PC-9 (cell line): ENCODE data around the gene NEDD4. TPM values are rescaled to one million over a fixed set of nuclear protein-coding genes. Genes with fewer than 3 reads are reported as not detected.

Experiments used
- BruUV-seq: library from RNA; stranded (reverse); fragments of 400-500 nt; replicated peaks from 2 replicates; lab custom pipeline; 2021; lab: Mats Ljungman, UMichigan
- CTCF ChIA-PET: fragments of 300-600 bp; sonication (Branson Sonifier 250); formaldehyde crosslinking; loops from one replicate; lab custom pipeline; 2022; ENCODE audit warnings: antibody characterized with exemption; lab: Charles Lee
- POLR2A ChIA-PET: fragments of 300-600 bp; sonication (Branson Sonifier 250); formaldehyde crosslinking; loops from one replicate; lab custom pipeline; 2022; ENCODE audit warnings: antibody characterized with exemption; ENCODE audit not compliant: unreplicated experiment; lab: Charles Lee
- DNase-seq, 2 experiments: peaks; one replicate each; pipeline versions ENCODE4 v3.0.0 to v3.0.0-alpha.2; 2015 to 2022; ENCODE audit warnings: mixed read lengths in 1 of 2
- H2AFZ ChIP-seq: fragments of 200-600 bp; sonication (generic); 2 replicates; pipeline ENCODE4 v1.8.1; 2017; ENCODE audit warnings: antibody characterized with exemption
- H3F3A ChIP-seq: fragments of 200-600 bp; sonication (generic); 2 replicates; pipeline ENCODE4 v1.8.1; 2017; ENCODE audit warnings: antibody characterized with exemption, mild to moderate bottlenecking, low read depth; ENCODE audit not compliant: insufficient read depth
- H3K27ac ChIP-seq: fragments of 200-600 bp; sonication (generic); 2 replicates; pipeline ENCODE4 v1.6.1; 2016; ENCODE audit warnings: mixed run types
- H3K27me3 ChIP-seq: fragments of 200-600 bp; sonication (generic); 2 replicates; pipeline ENCODE4 v1.6.1; 2016; ENCODE audit warnings: low read depth, mixed run types; ENCODE audit not compliant: insufficient read depth
- H3K36me3 ChIP-seq: fragments of 200-600 bp; sonication (generic); 2 replicates; pipeline ENCODE4 v1.6.1; 2016; ENCODE audit warnings: low read depth, mixed run types
- H3K4me1 ChIP-seq: fragments of 200-600 bp; sonication (generic); replicated peaks from 2 replicates; pipeline ENCODE4 v1.6.1; 2016; ENCODE audit warnings: mixed run types; ENCODE audit not compliant: insufficient read depth
- H3K4me2 ChIP-seq: fragments of 200-600 bp; sonication (generic); 2 replicates; pipeline ENCODE4 v1.6.1; 2017; ENCODE audit warnings: mixed run types
- H3K4me3 ChIP-seq: fragments of 200-600 bp; sonication (generic); 2 replicates; pipeline ENCODE4 v1.6.1; 2016; ENCODE audit warnings: mixed run types
- H3K79me2 ChIP-seq: fragments of 200-600 bp; sonication (generic); 2 replicates; pipeline ENCODE4 v1.6.1; 2017; ENCODE audit warnings: low read depth, mixed run types
- H3K9me2 ChIP-seq: fragments of 200-600 bp; sonication (generic); 2 replicates; pipeline ENCODE4 v1.8.1; 2017; ENCODE audit warnings: mild to moderate bottlenecking; ENCODE audit not compliant: insufficient read depth
- H3K9me3 ChIP-seq: fragments of 200-600 bp; sonication (generic); 2 replicates; pipeline ENCODE4 v1.8.1; 2016; ENCODE audit warnings: low read depth; ENCODE audit not compliant: insufficient read depth
- H4K20me1 ChIP-seq: fragments of 200-600 bp; sonication (generic); 2 replicates; pipeline ENCODE4 v1.8.1; 2017; ENCODE audit not compliant: insufficient read depth
- CTCF ChIP-seq: fragments of 200-600 bp; sonication (generic); conservative IDR thresholded peaks from 2 replicates; pipeline ENCODE4 v1.6.1; 2017; ENCODE audit warnings: mixed run types, antibody characterized with exemption, mild to moderate bottlenecking, moderate library complexity
- EZH2 ChIP-seq: fragments of 200-600 bp; sonication (generic); IDR thresholded peaks from 2 replicates; pipeline ENCODE4 v1.8.0; 2017; ENCODE audit warnings: antibody characterized with exemption, low read depth
- intact Hi-C: fragments of 100-400 bp; cut with micrococcal nuclease; formaldehyde crosslinking; loops from one replicate; pipeline ENCODE4 v1.10.0; 2022; ENCODE audit not compliant: unreplicated experiment
- total RNA-seq: library from RNA; stranded (reverse); gene quantifications from 2 replicates; pipeline ENCODE4 v1.2.3, GENCODE V29; 2021

NEDD4 gene
- total RNA-seq, 1 experiment from 2014 or later: 24.5 TPM

DNA sequence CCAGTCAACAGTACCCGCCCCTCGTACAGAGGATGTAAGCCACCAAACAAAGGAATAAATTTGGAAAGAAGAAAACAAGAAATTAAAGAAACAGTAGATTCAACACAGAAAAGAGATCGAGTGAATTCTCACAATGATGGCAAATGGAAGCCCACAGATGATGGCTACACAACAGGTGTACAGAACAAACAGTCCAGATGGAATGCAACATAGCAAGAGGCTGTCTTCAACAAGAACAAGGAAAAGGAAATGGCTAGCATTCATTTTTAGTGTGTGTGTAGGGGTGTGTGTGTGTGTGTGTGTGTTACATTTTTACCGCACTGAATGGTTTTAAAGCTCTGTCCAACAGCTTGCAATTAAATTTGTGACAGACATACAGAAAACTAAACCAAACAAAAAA is 12.9 kb downstream of the NEDD4 start:
- H4K20me1 ChIP-seq: no peaks in the 10 kb centered on the region
- H3K79me2 ChIP-seq: no peaks in the 10 kb centered on the region
- no peak overlapping the region for H3K27ac ChIP-seq
- CTCF ChIA-PET: no interaction called here
- no peaks in the 10 kb centered on the region for H3K36me3 ChIP-seq
- no peak overlapping the region for H3K4me2 ChIP-seq
- intact Hi-C loops: no loop called here
- POLR2A ChIA-PET: no interaction called here
- no peaks in the 10 kb centered on the region for H3K9me3 ChIP-seq
- TF ChIP-seq CTCF: no peak
- TF ChIP-seq EZH2: no peak
- no peak for DNase-seq
- H3F3A ChIP-seq: no peaks in the 10 kb centered on the region
- H3K27me3 ChIP-seq: no peaks in the 10 kb centered on the region
- BruUV-seq: no TSS peak
- H3K4me3 ChIP-seq: no peak overlapping the region
- no peak overlapping the region for H2AFZ ChIP-seq
- H3K9me2 ChIP-seq: no peaks in the 10 kb centered on the region
- H3K4me1 ChIP-seq: no peaks in the 10 kb centered on the region

DNA sequence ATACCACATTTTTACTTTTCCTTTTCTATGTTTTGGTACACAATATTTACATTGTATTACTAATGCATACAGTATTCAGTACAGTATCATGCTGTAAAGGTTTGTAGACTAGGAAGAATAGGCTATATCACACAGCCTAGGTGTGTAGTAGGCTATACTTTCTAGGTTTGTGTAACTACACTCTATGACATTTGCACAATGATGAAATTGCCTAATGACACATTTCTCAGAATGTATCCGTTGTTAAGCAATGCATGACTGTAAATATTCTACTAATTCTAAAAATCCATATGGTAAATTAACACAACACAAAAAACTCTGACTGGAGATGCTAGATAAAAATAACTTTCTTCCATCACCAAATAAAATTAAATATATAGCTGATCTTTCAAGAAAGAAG is 16.2 kb downstream of the NEDD4 start:
- no peak for DNase-seq
- H3K4me3 ChIP-seq: no peak overlapping the region
- no peaks in the 10 kb centered on the region for H3K4me1 ChIP-seq
- POLR2A ChIA-PET: no interaction called here
- CTCF ChIA-PET: no interaction called here
- H3K27me3 ChIP-seq: no peaks in the 10 kb centered on the region
- H4K20me1 ChIP-seq: no peaks in the 10 kb centered on the region
- no peaks in the 10 kb centered on the region for H3K9me3 ChIP-seq
- H3K27ac ChIP-seq: no peak overlapping the region
- TF ChIP-seq EZH2 (no peak), CTCF (no peak)
- no TSS peak for BruUV-seq
- no peak overlapping the region for H2AFZ ChIP-seq
- H3K36me3 ChIP-seq: no peaks in the 10 kb centered on the region
- no peak overlapping the region for H3K4me2 ChIP-seq
- intact Hi-C loops: no loop called here
- H3F3A ChIP-seq: no peaks in the 10 kb centered on the region
- H3K79me2 ChIP-seq: no peaks in the 10 kb centered on the region
- H3K9me2 ChIP-seq: no peaks in the 10 kb centered on the region

DNA sequence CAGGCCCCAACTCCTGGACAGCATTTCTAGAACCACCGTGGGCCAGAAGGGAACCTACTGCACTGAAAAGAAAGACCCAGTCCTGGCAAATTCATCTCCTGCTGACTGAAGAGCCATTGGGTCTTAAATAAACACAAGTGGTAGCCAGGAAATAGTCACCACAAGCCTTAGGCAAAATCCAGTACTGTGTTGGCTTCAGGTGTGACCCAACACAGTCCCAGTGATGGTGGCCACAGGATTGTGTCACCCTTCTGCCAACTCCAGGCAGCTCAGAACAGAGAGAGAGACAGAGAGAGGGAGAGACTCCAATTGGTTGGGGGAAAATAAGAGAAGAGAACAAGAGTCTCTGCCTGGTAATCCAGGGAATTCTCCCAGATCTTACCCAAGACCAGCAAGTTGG is 23.1 kb downstream of the NEDD4 start:
- Histone ChIP-seq H3K4me3 (no peak overlapping the region), H3F3A (no peaks in the 10 kb centered on the region), H3K4me1 (no peaks in the 10 kb centered on the region), H3K36me3 (no peaks in the 10 kb centered on the region), H3K79me2 (no peaks in the 10 kb centered on the region), H3K4me2 (no peak overlapping the region), H3K27ac (no peak overlapping the region), H2AFZ (no peak overlapping the region), H3K27me3 (no peaks in the 10 kb centered on the region), H3K9me2 (no peaks in the 10 kb centered on the region), H3K9me3 (no peaks in the 10 kb centered on the region), H4K20me1 (no peaks in the 10 kb centered on the region)
- no TSS peak for BruUV-seq
- ChIA-PET POLR2A (no interaction called here), CTCF (no interaction called here)
- intact Hi-C loops: no loop called here
- no peak for DNase-seq
- TF ChIP-seq CTCF (no peak), EZH2 (no peak)
